Body of pancreas (tissue), 4 donors: ENCODE data around the gene HERC5. TPM values are rescaled to one million over a fixed set of nuclear protein-coding genes. Genes with fewer than 3 reads are reported as not detected.

Experiments
- ATAC-seq: fragments of 150-250 bp; one replicate; pipeline ENCODE4 v1.9.1; 2016
- DNase-seq, 4 donors: peaks; one replicate each; pipeline ENCODE4 v3.0.0-alpha.2; 2019
- H3K27ac ChIP-seq, 4 donors: fragments of 200-600 bp; sonication (generic); 1 replicate in 3 of 4; 2 replicates in 1 of 4; pipeline versions ENCODE4 v1.5.1 to v1.6.1; 2016 to 2019; ENCODE audit warnings: mild to moderate bottlenecking in 1 of 4, mixed read lengths in 1 of 4, moderate library complexity in 1 of 4
- H3K27me3 ChIP-seq, 2 donors: fragments of 200-600 bp; sonication (generic); one replicate each; pipeline ENCODE4 v1.6.0; 2016; ENCODE audit warnings: mild to moderate bottlenecking in 1 of 2
- H3K36me3 ChIP-seq, 2 donors: fragments of 200-600 bp; sonication (generic); replicated peaks in 1 of 2; 2 replicates each; pipeline ENCODE4 v1.5.1; 2016; ENCODE audit warnings: low read depth in 2 of 2; ENCODE audit not compliant: insufficient read depth in 1 of 2
- H3K4me1 ChIP-seq: fragments of 200-600 bp; sonication (generic); one replicate; pipeline ENCODE4 v1.6.0; 2016
- H3K4me3 ChIP-seq, 2 donors: fragments of 200-600 bp; sonication (generic); 1 replicate in 1 of 2; 2 replicates in 1 of 2; pipeline ENCODE4 v1.5.1; 2016 to 2019
- H3K9me3 ChIP-seq, 3 donors: fragments of 200-600 bp; sonication (generic); 1 replicate in 2 of 3; 2 replicates in 1 of 3; pipeline ENCODE4 v1.5.1; 2016
- POLR2A ChIP-seq, 3 donors: fragments of 450-650 bp; IDR thresholded peaks; one replicate each; pipeline ENCODE4 v1.6.1; 2016; ENCODE audit warnings: antibody characterized with exemption in 3 of 3, mild to moderate bottlenecking in 2 of 3
- WGBS, 2 donors: methylation state at CpG; one replicate each; pipeline ENCODE4 v1.1.5; 2017; 5-methylcytosine and 5-hydroxymethylcytosine counted together
- intact Hi-C: fragments of 100-400 bp; cut with DNase I; formaldehyde crosslinking; loops from one replicate; pipeline ENCODE4 v1.15.1; 2023
- total RNA-seq, 2 donors: library from RNA; depleted of rRNA; stranded (reverse); fragments of >200 nt; gene quantifications; one replicate each; pipeline ENCODE4 v1.1.0, GENCODE V29; 2016
- TF ChIP-seq, protein P1 (sequence below), 7 experiments: fragments of 450-650 bp in 4 of 7; fragments of 200-600 bp in 3 of 7; sonication (generic) in 3 of 7; IDR thresholded peaks; one replicate each; pipeline ENCODE4 v1.5.1; 2016 to 2019; ENCODE audit warnings: antibody characterized with exemption in 7 of 7

HERC5 gene
- total RNA-seq, 2 donors from 2014 or later = 2.6 to 3.9 TPM

DNA sequence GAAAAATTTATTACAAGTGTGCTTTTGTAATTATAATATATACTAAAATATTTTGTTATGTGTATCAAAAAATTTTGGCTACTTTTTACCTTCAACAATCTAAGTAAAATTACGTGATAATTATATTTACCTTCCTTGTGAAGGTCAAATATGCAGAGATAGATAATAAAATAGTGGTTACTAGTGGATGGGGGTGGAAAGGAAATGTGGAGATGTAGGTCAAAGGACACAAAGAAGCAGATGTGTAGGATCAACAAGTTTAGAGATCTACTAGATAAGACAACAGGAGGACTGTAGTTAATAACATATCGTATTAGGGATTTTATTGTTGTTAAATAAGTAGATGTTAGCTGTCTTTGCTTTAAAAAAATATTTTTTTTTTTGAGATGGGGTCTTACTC, 21.3 kb downstream of the HERC5 start:
- Histone ChIP-seq H3K4me3 (no peak overlapping the region), H3K36me3 (no peaks in the 10 kb centered on the region), H3K27ac (no peak overlapping the region), H3K9me3 (no peaks in the 10 kb centered on the region), H3K27me3 (no peaks in the 10 kb centered on the region), H3K4me1 (no peaks in the 10 kb centered on the region)
- no peak for ATAC-seq
- no peak for TF ChIP-seq POLR2A (IDR thresholded peaks at IDR 0.05)
- TF ChIP-seq, protein P1, sequence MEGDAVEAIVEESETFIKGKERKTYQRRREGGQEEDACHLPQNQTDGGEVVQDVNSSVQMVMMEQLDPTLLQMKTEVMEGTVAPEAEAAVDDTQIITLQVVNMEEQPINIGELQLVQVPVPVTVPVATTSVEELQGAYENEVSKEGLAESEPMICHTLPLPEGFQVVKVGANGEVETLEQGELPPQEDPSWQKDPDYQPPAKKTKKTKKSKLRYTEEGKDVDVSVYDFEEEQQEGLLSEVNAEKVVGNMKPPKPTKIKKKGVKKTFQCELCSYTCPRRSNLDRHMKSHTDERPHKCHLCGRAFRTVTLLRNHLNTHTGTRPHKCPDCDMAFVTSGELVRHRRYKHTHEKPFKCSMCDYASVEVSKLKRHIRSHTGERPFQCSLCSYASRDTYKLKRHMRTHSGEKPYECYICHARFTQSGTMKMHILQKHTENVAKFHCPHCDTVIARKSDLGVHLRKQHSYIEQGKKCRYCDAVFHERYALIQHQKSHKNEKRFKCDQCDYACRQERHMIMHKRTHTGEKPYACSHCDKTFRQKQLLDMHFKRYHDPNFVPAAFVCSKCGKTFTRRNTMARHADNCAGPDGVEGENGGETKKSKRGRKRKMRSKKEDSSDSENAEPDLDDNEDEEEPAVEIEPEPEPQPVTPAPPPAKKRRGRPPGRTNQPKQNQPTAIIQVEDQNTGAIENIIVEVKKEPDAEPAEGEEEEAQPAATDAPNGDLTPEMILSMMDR (IDR thresholded peaks at IDR 0.05) = no peak
- WGBS, 2 donors = 60 to 63% methylated on average over 2 of the region's 2 CpGs
- no peak for DNase-seq
- intact Hi-C loops = no loop called here

DNA sequence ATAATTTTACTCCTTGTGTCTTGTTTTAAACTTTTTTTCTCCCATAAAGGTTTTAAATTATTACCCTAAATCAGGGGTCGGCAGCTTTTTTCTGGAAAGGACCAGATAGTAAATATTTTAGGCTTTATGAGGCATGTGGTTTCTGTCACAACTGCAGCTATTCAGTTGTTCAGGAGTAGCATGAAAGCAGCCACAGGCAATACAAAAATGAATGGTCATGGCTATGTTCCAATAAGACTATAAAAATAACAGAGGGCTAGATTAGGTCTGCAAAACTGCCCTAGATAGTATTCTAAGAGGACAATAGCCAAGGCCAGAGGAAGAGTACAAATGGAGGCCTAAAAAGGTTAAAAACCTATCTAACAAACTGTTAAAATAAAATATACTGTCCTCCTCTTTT, 24.6 kb downstream of the HERC5 start:
- Histone ChIP-seq H3K27ac (no peak overlapping the region), H3K27me3 (no peaks in the 10 kb centered on the region), H3K4me3 (no peak overlapping the region), H3K36me3 (no peaks in the 10 kb centered on the region), H3K4me1 (no peaks in the 10 kb centered on the region), H3K9me3 (no peaks in the 10 kb centered on the region)
- intact Hi-C loops = no loop called here
- no peak for DNase-seq
- ATAC-seq = no peak
- WGBS, 2 donors = 82 to 86% methylated on average over 1 of the region's 1 CpG
- TF ChIP-seq, protein P1 (IDR thresholded peaks at IDR 0.05) = no peak
- TF ChIP-seq POLR2A (IDR thresholded peaks at IDR 0.05) = no peak

DNA sequence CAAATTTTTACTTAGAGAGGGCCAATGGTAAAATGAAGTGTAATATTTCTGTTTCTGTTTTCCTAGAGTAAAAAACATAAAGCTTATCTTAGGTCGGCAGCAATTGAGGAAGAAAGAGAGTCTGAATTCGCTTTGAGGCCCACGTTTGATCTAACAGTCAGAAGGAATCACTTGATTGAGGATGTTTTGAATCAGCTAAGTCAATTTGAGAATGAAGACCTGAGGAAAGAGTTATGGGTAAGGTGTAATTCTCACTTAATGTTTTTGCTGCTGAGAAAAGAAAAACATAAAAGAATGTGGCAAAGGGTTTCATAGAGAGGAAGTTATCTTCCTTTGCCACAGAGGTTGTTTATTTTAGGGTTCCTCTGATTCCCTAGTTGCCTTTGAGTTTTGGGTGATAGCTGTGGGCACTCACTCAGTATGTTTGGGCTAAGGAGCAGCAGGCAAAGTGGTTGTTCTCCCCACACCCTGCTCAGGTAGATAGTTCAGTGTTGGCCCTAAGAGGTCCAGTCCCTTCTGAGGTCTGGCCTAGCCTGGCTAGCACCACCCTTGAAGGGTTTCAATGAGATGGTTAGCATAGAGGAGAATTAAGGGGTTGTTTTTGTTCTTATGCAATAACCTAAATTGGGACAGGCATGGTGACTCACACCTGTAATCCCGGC, 32.3 kb downstream of the HERC5 start:
- TF ChIP-seq, protein P1 (IDR thresholded peaks at IDR 0.05) = no peak
- no peak for TF ChIP-seq POLR2A (IDR thresholded peaks at IDR 0.05)
- Histone ChIP-seq H3K9me3 (no peaks in the 10 kb centered on the region), H3K4me1 (no peaks in the 10 kb centered on the region), H3K36me3 (no peaks in the 10 kb centered on the region), H3K27me3 (no peaks in the 10 kb centered on the region), H3K27ac (no peak overlapping the region), H3K4me3 (no peak overlapping the region)
- no peak for ATAC-seq
- no peak for DNase-seq
- WGBS, 2 donors = 66 to 79% methylated on average over 4 of the region's 4 CpGs
- intact Hi-C loops = no loop called here

DNA sequence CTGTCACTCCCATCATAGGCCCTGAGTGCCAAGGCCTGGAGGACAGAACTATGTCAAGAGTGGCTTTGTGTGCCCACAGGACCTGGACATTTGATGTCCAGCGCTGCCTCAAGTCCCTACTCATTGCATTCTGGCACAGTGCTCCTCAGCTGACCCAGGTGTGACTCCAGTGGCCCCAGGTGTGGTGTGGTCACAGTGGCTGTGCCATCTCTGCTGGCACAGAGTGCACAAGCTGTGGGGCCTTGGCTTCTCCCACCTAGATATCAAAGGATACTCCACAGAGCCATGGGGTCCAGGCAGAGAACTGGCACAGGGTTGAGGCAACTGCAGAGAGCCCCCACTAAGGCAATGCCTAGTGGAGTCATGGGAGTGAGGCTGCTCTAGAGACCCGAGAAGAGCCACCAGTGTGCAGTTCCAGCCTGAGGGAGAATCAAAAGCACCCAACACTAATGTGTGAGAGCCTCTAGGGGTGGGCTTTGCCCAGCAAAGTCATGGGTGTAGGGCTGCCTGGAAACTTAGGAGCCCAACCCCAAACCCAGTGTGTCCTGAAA, 41.0 kb downstream of the HERC5 start:
- Histone ChIP-seq H3K4me3 (no peak overlapping the region), H3K36me3 (peaks cover 0 to 2% of the 10 kb centered on the region in 2 donors), H3K9me3 (no peaks in the 10 kb centered on the region), H3K27me3 (no peaks in the 10 kb centered on the region), H3K27ac (no peak overlapping the region), H3K4me1 (no peaks in the 10 kb centered on the region)
- no peak for DNase-seq
- 100% methylated on average over 2 of the region's 2 CpGs for WGBS, 2 donors
- intact Hi-C loops = no loop called here
- TF ChIP-seq POLR2A (IDR thresholded peaks at IDR 0.05) = no peak
- TF ChIP-seq, protein P1 (IDR thresholded peaks at IDR 0.05) = no peak
- no peak for ATAC-seq

DNA sequence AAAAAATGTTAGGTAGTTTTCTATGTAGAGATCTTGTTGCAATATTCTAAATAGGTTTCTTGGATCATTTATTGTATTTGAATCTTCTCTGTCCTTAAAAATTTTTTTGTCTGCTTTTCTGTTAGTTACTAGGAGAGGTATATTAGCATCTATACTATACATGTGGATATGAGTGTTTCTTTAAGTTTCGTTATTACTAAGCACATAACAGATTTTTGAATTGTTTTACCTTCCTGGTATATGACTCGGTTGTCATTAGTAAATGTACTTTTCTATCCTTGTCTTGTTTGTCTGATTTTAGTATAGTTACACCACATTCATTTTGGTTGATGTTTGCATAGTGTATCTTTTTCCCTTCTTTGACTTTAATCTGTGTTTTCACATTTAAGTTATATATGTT, 46.4 kb downstream of the HERC5 start:
- TF ChIP-seq, protein P1 (IDR thresholded peaks at IDR 0.05) = no peak
- no peak for TF ChIP-seq POLR2A (IDR thresholded peaks at IDR 0.05)
- ATAC-seq (no peak), DNase-seq (no peak)
- no peaks in the 10 kb centered on the region for H3K9me3 ChIP-seq
- 91 to 93% methylated on average over 2 of the region's 2 CpGs for WGBS, 2 donors
- H3K4me1 ChIP-seq = no peaks in the 10 kb centered on the region
- no peak overlapping the region for H3K27ac ChIP-seq
- intact Hi-C loops = no loop called here
- H3K27me3 ChIP-seq = no peaks in the 10 kb centered on the region
- no peak overlapping the region for H3K4me3 ChIP-seq
- H3K36me3 ChIP-seq = no peaks in the 10 kb centered on the region
